ENCODE results near the gene GPC5.

DNA sequence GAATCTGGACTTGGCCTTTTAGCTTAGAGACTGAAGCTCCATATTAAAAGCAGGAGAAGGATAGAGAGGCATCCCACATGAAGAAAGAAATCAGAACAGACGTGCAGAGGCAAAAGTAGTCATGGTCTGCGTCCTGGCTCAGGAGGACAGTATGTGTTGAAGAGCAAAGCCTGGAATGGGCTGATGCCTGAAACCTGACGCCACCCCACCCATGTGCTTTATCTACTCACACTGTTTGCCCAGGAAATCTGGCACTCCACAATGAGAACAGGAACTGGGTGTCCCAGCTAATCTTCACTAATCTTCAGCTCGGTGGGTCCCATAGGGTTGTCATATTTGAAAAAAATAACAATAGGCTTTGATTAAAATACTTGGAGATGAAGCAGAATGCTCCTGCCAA lies 1279.2 kb downstream of the GPC5 start:
- TF ChIP-seq, protein P1, sequence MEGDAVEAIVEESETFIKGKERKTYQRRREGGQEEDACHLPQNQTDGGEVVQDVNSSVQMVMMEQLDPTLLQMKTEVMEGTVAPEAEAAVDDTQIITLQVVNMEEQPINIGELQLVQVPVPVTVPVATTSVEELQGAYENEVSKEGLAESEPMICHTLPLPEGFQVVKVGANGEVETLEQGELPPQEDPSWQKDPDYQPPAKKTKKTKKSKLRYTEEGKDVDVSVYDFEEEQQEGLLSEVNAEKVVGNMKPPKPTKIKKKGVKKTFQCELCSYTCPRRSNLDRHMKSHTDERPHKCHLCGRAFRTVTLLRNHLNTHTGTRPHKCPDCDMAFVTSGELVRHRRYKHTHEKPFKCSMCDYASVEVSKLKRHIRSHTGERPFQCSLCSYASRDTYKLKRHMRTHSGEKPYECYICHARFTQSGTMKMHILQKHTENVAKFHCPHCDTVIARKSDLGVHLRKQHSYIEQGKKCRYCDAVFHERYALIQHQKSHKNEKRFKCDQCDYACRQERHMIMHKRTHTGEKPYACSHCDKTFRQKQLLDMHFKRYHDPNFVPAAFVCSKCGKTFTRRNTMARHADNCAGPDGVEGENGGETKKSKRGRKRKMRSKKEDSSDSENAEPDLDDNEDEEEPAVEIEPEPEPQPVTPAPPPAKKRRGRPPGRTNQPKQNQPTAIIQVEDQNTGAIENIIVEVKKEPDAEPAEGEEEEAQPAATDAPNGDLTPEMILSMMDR (IDR thresholded peaks at IDR 0.05; ENCODE audit: low read depth, low read length) = no peak
- TF ChIP-seq EZH2phosphoT487 (IDR thresholded peaks at IDR 0.05; ENCODE audit: low read depth) = no peak

All from OCI-LY3 (cell line).